Stimulated activated CD4-positive, alpha-beta T cell treated with anti-CD3 and anti-CD28 coated beads, Interleukin-4, amount 100 ng/mL, for 24 hours (primary cell): ENCODE measurements around the gene EXT2.

Source experiments
- DNase-seq: peaks from one replicate; pipeline ENCODE4 v3.0.0-alpha.2; 2020

Gene EXT2

GRCh38 chr11:44207292-44207691 lies 111.8 kb downstream of the EXT2 start:
- no peak for DNase-seq

GRCh38 chr11:44208976-44209603 lies 113.6 kb downstream of the EXT2 start:
- no peak for DNase-seq

GRCh38 chr11:44212128-44212527 lies 116.7 kb downstream of the EXT2 start:
- no peak for DNase-seq

- DNase-seq: no peak
Measured at GRCh38 chr11:44213148-44213547, 117.7 kb downstream of the EXT2 start.

GRCh38 chr11:44217432-44217831 lies 122.0 kb downstream of the EXT2 start:
- DNase-seq: no peak

- DNase-seq: no peak
Measured at GRCh38 chr11:44219830-44220796, 124.6 kb downstream of the EXT2 start.

- no peak for DNase-seq
Measured at GRCh38 chr11:44221456-44221855, 126.0 kb downstream of the EXT2 start.

- DNase-seq: no peak
Measured at GRCh38 chr11:44221992-44222391, 126.5 kb downstream of the EXT2 start.

GRCh38 chr11:44223238-44223637 lies 127.8 kb downstream of the EXT2 start:
- DNase-seq: no peak

GRCh38 chr11:44224867-44225501 lies 129.5 kb downstream of the EXT2 start:
- no peak for DNase-seq

GRCh38 chr11:44226490-44226889 lies 131.0 kb downstream of the EXT2 start:
- DNase-seq: no peak

- DNase-seq: no peak
Measured at GRCh38 chr11:44226945-44227344, 131.5 kb downstream of the EXT2 start.

- DNase-seq: no peak
Measured at GRCh38 chr11:44228379-44228778, 132.9 kb downstream of the EXT2 start.

- no peak for DNase-seq
Measured at GRCh38 chr11:44229098-44229497, 133.6 kb downstream of the EXT2 start.

- no peak for DNase-seq
Measured at GRCh38 chr11:44229624-44230023, 134.1 kb downstream of the EXT2 start.

- DNase-seq: no peak
Measured at GRCh38 chr11:44235765-44236201, 140.3 kb downstream of the EXT2 start.

GRCh38 chr11:44236296-44236695 lies 140.8 kb downstream of the EXT2 start:
- DNase-seq: no peak

- DNase-seq: no peak
Measured at GRCh38 chr11:44237156-44237555, 141.7 kb downstream of the EXT2 start.

GRCh38 chr11:44241851-44242250 lies 146.4 kb downstream of the EXT2 start:
- no peak for DNase-seq

GRCh38 chr11:44243086-44243485 lies 147.6 kb downstream of the EXT2 start:
- no peak for DNase-seq

- no peak for DNase-seq
Measured at GRCh38 chr11:44243595-44244343, 148.3 kb downstream of the EXT2 start.

GRCh38 chr11:44244639-44245310 lies 149.3 kb downstream of the EXT2 start:
- DNase-seq: no peak
